ENCODE results near the gene USP14. TPM values are rescaled to one million over a fixed set of nuclear protein-coding genes. Genes with fewer than 3 reads are reported as not detected.
"Not testable (repeated sequence)": the region's sequence is repeated elsewhere in the genome, so short reads cannot be mapped to it uniquely, and the experiment has no call there.

The USP14 gene
- total RNA-seq, 1 donor from 2014 or later, result 92.4 TPM

- Mint-ChIP-seq H3K27ac (ENCODE audit: unreplicated experiment) (no peak overlapping the region), H3K36me3 (ENCODE audit: unreplicated experiment) (no peaks in the 10 kb centered on the region), H3K4me1 (ENCODE audit: low read depth, unreplicated experiment) (no peaks in the 10 kb centered on the region), H3K27me3 (ENCODE audit: unreplicated experiment) (no peaks in the 10 kb centered on the region), H3K4me3 (ENCODE audit: unreplicated experiment) (no peak overlapping the region), H3K9me3 (ENCODE audit: unreplicated experiment) (no peaks in the 10 kb centered on the region)
- no peak for TF ChIP-seq CTCF (IDR thresholded peaks at IDR 0.05; ENCODE audit: partially characterized antibody, unreplicated experiment)
- no peak for DNase-seq
These were observed 23.3 kb upstream of the USP14 start for GRCh38 chr18:135045-135444.

GRCh38 chr18:136433-136832, 21.9 kb upstream of the USP14 start:
- Mint-ChIP-seq H3K27me3 (ENCODE audit: unreplicated experiment) (no peaks in the 10 kb centered on the region), H3K4me3 (ENCODE audit: unreplicated experiment) (no peak overlapping the region), H3K9me3 (ENCODE audit: unreplicated experiment) (no peaks in the 10 kb centered on the region), H3K27ac (ENCODE audit: unreplicated experiment) (no peak overlapping the region), H3K4me1 (ENCODE audit: low read depth, unreplicated experiment) (no peaks in the 10 kb centered on the region), H3K36me3 (ENCODE audit: unreplicated experiment) (no peaks in the 10 kb centered on the region)
- no peak for TF ChIP-seq CTCF (IDR thresholded peaks at IDR 0.05; ENCODE audit: partially characterized antibody, unreplicated experiment)
- no peak for DNase-seq

GRCh38 chr18:137327-137726, 21.0 kb upstream of the USP14 start:
- no peak overlapping the region for H3K27ac Mint-ChIP-seq (ENCODE audit: unreplicated experiment)
- H3K27me3 Mint-ChIP-seq (ENCODE audit: unreplicated experiment), result no peaks in the 10 kb centered on the region
- H3K9me3 Mint-ChIP-seq (ENCODE audit: unreplicated experiment), result no peaks in the 10 kb centered on the region
- H3K4me1 Mint-ChIP-seq (ENCODE audit: low read depth, unreplicated experiment), result no peaks in the 10 kb centered on the region
- TF ChIP-seq CTCF (IDR thresholded peaks at IDR 0.05; ENCODE audit: partially characterized antibody, unreplicated experiment), result no peak
- no peak for DNase-seq
- H3K4me3 Mint-ChIP-seq (ENCODE audit: unreplicated experiment), result no peak overlapping the region
- no peaks in the 10 kb centered on the region for H3K36me3 Mint-ChIP-seq (ENCODE audit: unreplicated experiment)

- Mint-ChIP-seq H3K9me3 (ENCODE audit: unreplicated experiment) (no peaks in the 10 kb centered on the region), H3K4me3 (ENCODE audit: unreplicated experiment) (no peak overlapping the region), H3K4me1 (ENCODE audit: low read depth, unreplicated experiment) (no peaks in the 10 kb centered on the region), H3K27ac (ENCODE audit: unreplicated experiment) (no peak overlapping the region), H3K27me3 (ENCODE audit: unreplicated experiment) (peaks cover 3% of the 10 kb centered on the region), H3K36me3 (ENCODE audit: unreplicated experiment) (no peaks in the 10 kb centered on the region)
- no peak for DNase-seq
- no peak for TF ChIP-seq CTCF (IDR thresholded peaks at IDR 0.05; ENCODE audit: partially characterized antibody, unreplicated experiment)
These were observed 17.6 kb upstream of the USP14 start for GRCh38 chr18:140670-141266.

GRCh38 chr18:142624-143296, 15.6 kb upstream of the USP14 start:
- H3K4me3 Mint-ChIP-seq (ENCODE audit: unreplicated experiment); H3K4me1 Mint-ChIP-seq (ENCODE audit: low read depth, unreplicated experiment); H3K36me3 Mint-ChIP-seq (ENCODE audit: unreplicated experiment); DNase-seq; H3K9me3 Mint-ChIP-seq (ENCODE audit: unreplicated experiment); H3K27me3 Mint-ChIP-seq (ENCODE audit: unreplicated experiment); H3K27ac Mint-ChIP-seq (ENCODE audit: unreplicated experiment): not testable (repeated sequence)
